ENCODE results near the gene DMD.
"Not testable (repeated sequence)": the region's sequence is repeated elsewhere in the genome, so short reads cannot be mapped to it uniquely, and the experiment has no call there.

Gene DMD

DNA sequence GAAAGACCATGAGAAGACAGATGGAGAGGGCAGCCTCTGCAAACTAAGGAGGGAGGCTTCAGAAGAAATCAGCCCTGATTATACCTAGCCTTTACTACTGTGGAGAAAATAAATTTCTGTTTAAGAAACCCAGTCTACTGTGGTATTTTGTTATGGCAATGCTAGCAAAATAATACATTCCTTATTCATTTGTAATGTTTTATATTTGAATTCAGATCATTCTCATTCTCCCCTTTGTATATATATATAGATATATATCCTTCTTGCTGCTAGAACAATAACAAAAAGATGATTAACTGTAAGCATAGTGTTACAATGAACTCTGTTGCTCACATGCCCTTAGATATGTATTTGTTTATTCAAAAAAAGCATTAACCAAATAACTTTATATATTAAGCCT is 22.5 kb downstream of the DMD start:
- Histone ChIP-seq H3K9ac (ENCODE audit: low read depth, low read length, poor library complexity, severe bottlenecking) (no peak overlapping the region), H3K4me1 (ENCODE audit: insufficient read depth, low read length, poor library complexity, severe bottlenecking) (no peaks in the 10 kb centered on the region), H3K4me3 (ENCODE audit: low read length, poor library complexity, severe bottlenecking) (no peak overlapping the region), H2AFZ (ENCODE audit: low read length) (no peak overlapping the region), H3F3A (ENCODE audit: low read depth) (no peaks in the 10 kb centered on the region), H3K79me2 (ENCODE audit: insufficient read depth, low read length) (no peaks in the 10 kb centered on the region), H3K9me2 (replicated peaks; ENCODE audit: low read depth, low read length) (no peaks in the 10 kb centered on the region), H3K4me2 (ENCODE audit: low read depth, low read length, poor library complexity, severe bottlenecking) (no peak overlapping the region), H3K27me3 (ENCODE audit: insufficient read depth, low read length, poor library complexity, severe bottlenecking) (no peaks in the 10 kb centered on the region), H3K36me3 (ENCODE audit: insufficient read depth, low read length) (no peaks in the 10 kb centered on the region), H4K20me1 (ENCODE audit: insufficient read depth, low read length, poor library complexity, severe bottlenecking) (no peaks in the 10 kb centered on the region), H3K9me3 (ENCODE audit: insufficient read depth, low read depth, low read length) (no peaks in the 10 kb centered on the region)
- TF ChIP-seq CTCF (conservative IDR thresholded peaks at IDR 0.05; ENCODE audit: low read length) (no peak), EZH2phosphoT487 (IDR thresholded peaks at IDR 0.05; ENCODE audit: borderline replicate concordance) (no peak)

- Histone ChIP-seq H3K79me2 (ENCODE audit: insufficient read depth, low read length) (no peaks in the 10 kb centered on the region), H3F3A (ENCODE audit: low read depth) (no peaks in the 10 kb centered on the region), H3K36me3 (ENCODE audit: insufficient read depth, low read length) (no peaks in the 10 kb centered on the region), H3K4me1 (ENCODE audit: insufficient read depth, low read length, poor library complexity, severe bottlenecking) (no peaks in the 10 kb centered on the region), H4K20me1 (ENCODE audit: insufficient read depth, low read length, poor library complexity, severe bottlenecking) (no peaks in the 10 kb centered on the region), H3K9ac (ENCODE audit: low read depth, low read length, poor library complexity, severe bottlenecking) (no peak overlapping the region), H3K4me2 (ENCODE audit: low read depth, low read length, poor library complexity, severe bottlenecking) (no peak overlapping the region), H2AFZ (ENCODE audit: low read length) (no peak overlapping the region), H3K4me3 (ENCODE audit: low read length, poor library complexity, severe bottlenecking) (no peak overlapping the region), H3K9me3 (ENCODE audit: insufficient read depth, low read depth, low read length) (no peaks in the 10 kb centered on the region), H3K27me3 (ENCODE audit: insufficient read depth, low read length, poor library complexity, severe bottlenecking) (no peaks in the 10 kb centered on the region), H3K9me2 (replicated peaks; ENCODE audit: low read depth, low read length) (no peaks in the 10 kb centered on the region)
- TF ChIP-seq EZH2phosphoT487 (IDR thresholded peaks at IDR 0.05; ENCODE audit: borderline replicate concordance) (no peak), CTCF (conservative IDR thresholded peaks at IDR 0.05; ENCODE audit: low read length) (no peak)
Measured at GRCh38 chrX:33188286-33188685, 23.1 kb downstream of the DMD start.

DNA sequence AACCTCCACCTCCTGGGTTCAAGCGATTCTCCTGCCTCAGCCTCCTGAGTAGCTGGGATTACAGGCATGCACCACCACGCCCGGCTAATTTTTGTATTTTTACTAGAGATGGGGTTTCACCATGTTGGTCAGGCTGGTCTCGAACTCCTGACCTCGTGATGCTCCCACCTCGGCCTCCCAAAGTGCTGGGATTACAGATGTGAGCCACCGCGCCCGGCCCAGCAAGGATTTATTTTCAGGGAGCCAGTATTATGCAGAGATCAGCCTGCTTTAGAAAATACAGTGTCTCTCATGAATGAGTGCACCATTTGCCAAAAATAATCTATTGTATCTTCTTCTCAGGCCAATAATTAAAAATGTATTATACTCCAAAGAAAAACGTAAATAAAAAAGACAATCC is 26.5 kb downstream of the DMD start:
- not testable (repeated sequence) for H3K36me3 ChIP-seq (ENCODE audit: insufficient read depth, low read length); H4K20me1 ChIP-seq (ENCODE audit: insufficient read depth, low read length, poor library complexity, severe bottlenecking); H3K9ac ChIP-seq (ENCODE audit: low read depth, low read length, poor library complexity, severe bottlenecking); H3K4me2 ChIP-seq (ENCODE audit: low read depth, low read length, poor library complexity, severe bottlenecking); H3K4me3 ChIP-seq (ENCODE audit: low read length, poor library complexity, severe bottlenecking); H3K9me3 ChIP-seq (ENCODE audit: insufficient read depth, low read depth, low read length); H3K9me2 ChIP-seq (replicated peaks; ENCODE audit: low read depth, low read length); H3K79me2 ChIP-seq (ENCODE audit: insufficient read depth, low read length); H3K4me1 ChIP-seq (ENCODE audit: insufficient read depth, low read length, poor library complexity, severe bottlenecking); H2AFZ ChIP-seq (ENCODE audit: low read length); H3F3A ChIP-seq (ENCODE audit: low read depth); H3K27me3 ChIP-seq (ENCODE audit: insufficient read depth, low read length, poor library complexity, severe bottlenecking)

DNA sequence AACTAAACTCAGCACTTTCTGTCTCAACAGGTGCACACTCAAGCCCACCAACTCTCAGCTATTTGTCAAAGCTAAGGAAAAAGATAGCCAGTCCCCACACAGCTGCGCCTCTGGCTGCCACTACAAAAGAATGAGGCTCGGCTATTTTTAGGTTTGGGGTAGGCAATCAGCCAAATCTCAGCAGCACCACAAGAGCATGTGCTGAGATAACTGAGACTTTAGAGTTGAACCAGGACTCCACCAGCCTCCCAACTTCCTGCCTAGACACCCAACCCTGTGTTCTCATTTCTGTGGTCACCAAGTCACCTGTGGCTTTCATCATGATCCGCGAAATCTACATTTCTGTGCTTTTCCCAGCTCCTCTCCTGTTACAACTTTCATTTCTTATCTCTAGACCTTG is 28.0 kb downstream of the DMD start:
- Histone ChIP-seq H4K20me1 (ENCODE audit: insufficient read depth, low read length, poor library complexity, severe bottlenecking) (no peaks in the 10 kb centered on the region), H3K36me3 (ENCODE audit: insufficient read depth, low read length) (no peaks in the 10 kb centered on the region), H3K4me2 (ENCODE audit: low read depth, low read length, poor library complexity, severe bottlenecking) (no peak overlapping the region), H2AFZ (ENCODE audit: low read length) (no peak overlapping the region), H3F3A (ENCODE audit: low read depth) (no peaks in the 10 kb centered on the region), H3K9me3 (ENCODE audit: insufficient read depth, low read depth, low read length) (no peaks in the 10 kb centered on the region), H3K4me1 (ENCODE audit: insufficient read depth, low read length, poor library complexity, severe bottlenecking) (no peaks in the 10 kb centered on the region), H3K27me3 (ENCODE audit: insufficient read depth, low read length, poor library complexity, severe bottlenecking) (no peaks in the 10 kb centered on the region), H3K79me2 (ENCODE audit: insufficient read depth, low read length) (no peaks in the 10 kb centered on the region), H3K9me2 (replicated peaks; ENCODE audit: low read depth, low read length) (no peaks in the 10 kb centered on the region), H3K9ac (ENCODE audit: low read depth, low read length, poor library complexity, severe bottlenecking) (no peak overlapping the region), H3K4me3 (ENCODE audit: low read length, poor library complexity, severe bottlenecking) (no peak overlapping the region)
- no peak for TF ChIP-seq CTCF (conservative IDR thresholded peaks at IDR 0.05; ENCODE audit: low read length)
- no peak for TF ChIP-seq EZH2phosphoT487 (IDR thresholded peaks at IDR 0.05; ENCODE audit: borderline replicate concordance)
